Posterior vena cava (tissue), 2 donors: Measurements from ENCODE around the gene CDH13. TPM values are rescaled to one million over a fixed set of nuclear protein-coding genes. Genes with fewer than 3 reads are reported as not detected.

Experiments
- DNase-seq: peaks from one replicate; pipeline ENCODE4 v3.0.0-alpha.2; 2020; ENCODE audit warnings: low spot score
- intact Hi-C, 2 donors: fragments of 100-400 bp; cut with DNase I; formaldehyde crosslinking; loops; one replicate each; pipeline versions ENCODE4 v1.14.1 to v1.14.2; 2022 to 2023
- total RNA-seq, 2 donors: library from RNA; stranded (reverse); fragmentation: NEBNext Ultra II Directional; extraction: Animal tissue kit (Norgen Biotek cat#: 25700); gene quantifications; one replicate each; pipeline ENCODE4 v1.2.1, GENCODE V29; 2021
- donor health status: DM: yes; HTN: yes; CAD: no.
- donor health status: DM: yes; HTN: yes; CAD: no.

The CDH13 gene
- total RNA-seq, 2 donors from 2014 or later = 32.0 to 81.7 TPM

GRCh38 chr16:83433201-83433600, 806.4 kb downstream of the CDH13 start:
- no peak for DNase-seq
- intact Hi-C loops = no loop called here

- intact Hi-C loops = no loop called here
Measured at GRCh38 chr16:83437036-83437435, 810.3 kb downstream of the CDH13 start.

GRCh38 chr16:83438326-83438725, 811.6 kb downstream of the CDH13 start:
- intact Hi-C loops = no loop called here

More at GRCh38 chr16:83437036-83437435, 810.3 kb downstream of the CDH13 start:
- DNase-seq = no peak

GRCh38 chr16:83439412-83439811, 812.6 kb downstream of the CDH13 start:
- intact Hi-C loops = no loop called here
- DNase-seq = no peak

More at GRCh38 chr16:83438326-83438725, 811.6 kb downstream of the CDH13 start:
- DNase-seq = no peak

- intact Hi-C loops = no loop called here
- no peak for DNase-seq
Measured at GRCh38 chr16:83441517-83441916, 814.7 kb downstream of the CDH13 start.

DNA sequence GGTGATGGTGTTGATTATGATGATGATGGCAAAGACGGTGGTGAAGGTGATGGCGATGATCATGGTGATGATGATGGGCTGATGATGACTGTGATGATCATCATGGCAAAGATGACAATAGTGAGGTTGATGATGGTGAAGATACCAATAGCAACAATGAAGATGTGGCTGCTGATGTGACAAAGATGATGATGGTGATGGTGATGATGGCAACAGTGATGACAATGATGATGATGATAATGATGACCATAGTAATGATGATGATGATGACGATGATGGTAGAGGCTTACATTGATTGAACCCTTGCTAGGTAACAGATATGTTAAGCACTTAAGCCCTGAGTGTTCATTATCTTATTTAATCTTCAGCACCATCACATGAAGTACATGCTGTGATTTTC, 817.2 kb downstream of the CDH13 start:
- intact Hi-C loops = no loop called here
- DNase-seq = no peak

GRCh38 chr16:83447560-83447959, 820.8 kb downstream of the CDH13 start:
- intact Hi-C loops = no loop called here
- no peak for DNase-seq

DNA sequence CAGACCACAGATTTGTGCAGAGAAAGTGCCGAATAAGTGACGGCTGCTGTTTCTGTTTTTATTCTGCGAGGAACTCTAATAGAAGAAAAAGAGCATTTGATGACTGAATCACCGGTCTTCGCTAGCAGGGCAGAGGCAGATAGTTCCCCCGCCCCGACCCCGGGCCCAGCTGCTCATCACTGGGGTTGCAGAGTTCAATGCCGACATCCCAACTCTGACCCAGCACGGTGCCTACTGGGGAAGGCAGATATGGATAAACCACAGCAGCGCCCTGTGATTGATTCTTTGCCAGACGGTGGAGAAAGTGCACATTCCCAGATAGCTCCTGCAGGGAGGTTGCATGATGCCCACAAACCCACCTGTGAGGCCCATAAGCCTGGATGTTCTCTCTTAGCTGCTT, 823.1 kb downstream of the CDH13 start:
- intact Hi-C loops = no loop called here
- no peak for DNase-seq

DNA sequence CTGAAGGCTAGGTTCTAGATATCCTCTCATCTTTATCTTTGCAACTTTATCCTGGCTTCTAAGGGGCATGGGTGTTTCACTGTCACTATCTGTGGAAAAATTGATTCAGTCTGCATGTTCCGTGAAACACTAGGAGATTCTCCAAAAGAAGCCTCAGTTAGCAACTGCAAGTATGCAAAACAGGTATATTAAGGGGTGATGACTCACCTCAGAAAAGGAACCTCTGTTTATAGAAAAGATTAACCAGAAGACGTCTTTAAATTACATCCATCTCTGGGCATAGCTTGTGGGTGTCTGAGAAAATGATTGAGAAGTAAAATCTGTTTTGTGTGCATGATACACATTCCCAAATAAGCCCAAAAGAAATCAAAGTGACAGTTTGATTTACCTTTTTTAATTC, 827.2 kb downstream of the CDH13 start:
- intact Hi-C loops = no loop called here
- no peak for DNase-seq

GRCh38 chr16:83455716-83456115, 828.9 kb downstream of the CDH13 start:
- intact Hi-C loops = no loop called here
- no peak for DNase-seq

DNA sequence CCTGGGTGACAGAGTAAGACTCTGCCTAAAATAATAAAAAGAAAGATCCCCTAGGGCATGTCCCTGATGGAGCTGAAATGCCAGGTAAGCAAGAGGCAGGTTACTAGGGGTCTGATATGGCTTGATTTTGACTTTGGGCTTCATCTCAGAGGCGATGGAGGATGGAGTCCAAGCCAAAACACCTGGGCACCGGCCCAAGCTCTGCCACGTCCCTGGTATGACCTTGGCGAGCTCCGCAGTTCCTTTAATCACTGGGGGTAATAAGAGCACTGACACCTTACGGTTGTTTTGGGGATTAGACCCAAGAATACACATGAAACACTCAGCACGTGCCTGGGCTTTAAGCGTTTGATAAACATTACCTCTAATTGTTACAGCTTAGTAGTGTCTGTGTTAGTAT, 830.2 kb downstream of the CDH13 start:
- intact Hi-C loops = no loop called here
- DNase-seq = no peak

GRCh38 chr16:83458612-83459011, 831.8 kb downstream of the CDH13 start:
- DNase-seq = no peak
- intact Hi-C loops = no loop called here

DNA sequence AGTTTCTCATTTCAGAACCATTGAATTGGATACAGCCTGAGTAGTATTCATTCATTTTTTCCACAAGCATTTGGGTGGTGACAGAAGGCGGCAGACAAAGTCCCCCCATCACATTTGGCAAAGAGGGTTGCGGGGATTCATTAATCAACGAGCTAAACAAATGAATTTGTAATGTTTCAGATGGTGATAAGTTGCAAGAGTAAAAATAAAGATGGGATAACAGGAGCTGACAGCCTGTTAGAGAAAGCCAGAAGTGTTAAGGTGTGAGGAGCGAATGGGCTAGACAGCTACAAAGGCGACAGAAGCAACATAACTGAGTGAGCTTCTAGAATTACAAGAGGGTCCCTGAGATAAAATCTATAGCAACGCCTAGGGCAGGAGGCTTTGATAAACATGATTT, 838.2 kb downstream of the CDH13 start:
- intact Hi-C loops = no loop called here
- DNase-seq = no peak

DNA sequence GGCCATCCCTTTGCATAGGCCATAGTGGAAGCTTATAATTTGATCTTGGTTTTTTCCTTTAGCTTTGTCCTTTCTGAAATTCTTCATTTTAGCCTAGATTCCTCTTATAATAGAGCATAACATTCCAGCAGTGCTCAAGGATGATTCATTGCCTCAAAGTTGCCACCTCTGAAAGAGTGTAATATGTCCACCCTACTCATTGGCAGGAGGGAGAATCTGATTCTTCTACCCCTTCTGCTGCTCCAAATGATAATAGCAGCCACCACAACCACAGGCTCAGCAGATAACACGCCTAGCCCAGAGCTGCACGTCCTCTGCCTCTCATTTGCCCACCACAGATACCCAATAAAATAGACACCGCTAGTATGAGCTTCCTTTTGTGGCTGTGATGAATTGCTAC, 843.6 kb downstream of the CDH13 start:
- intact Hi-C loops = no loop called here
- no peak for DNase-seq

- DNase-seq = no peak
- intact Hi-C loops = no loop called here
Measured at GRCh38 chr16:83472776-83473501, 846.2 kb downstream of the CDH13 start.

DNA sequence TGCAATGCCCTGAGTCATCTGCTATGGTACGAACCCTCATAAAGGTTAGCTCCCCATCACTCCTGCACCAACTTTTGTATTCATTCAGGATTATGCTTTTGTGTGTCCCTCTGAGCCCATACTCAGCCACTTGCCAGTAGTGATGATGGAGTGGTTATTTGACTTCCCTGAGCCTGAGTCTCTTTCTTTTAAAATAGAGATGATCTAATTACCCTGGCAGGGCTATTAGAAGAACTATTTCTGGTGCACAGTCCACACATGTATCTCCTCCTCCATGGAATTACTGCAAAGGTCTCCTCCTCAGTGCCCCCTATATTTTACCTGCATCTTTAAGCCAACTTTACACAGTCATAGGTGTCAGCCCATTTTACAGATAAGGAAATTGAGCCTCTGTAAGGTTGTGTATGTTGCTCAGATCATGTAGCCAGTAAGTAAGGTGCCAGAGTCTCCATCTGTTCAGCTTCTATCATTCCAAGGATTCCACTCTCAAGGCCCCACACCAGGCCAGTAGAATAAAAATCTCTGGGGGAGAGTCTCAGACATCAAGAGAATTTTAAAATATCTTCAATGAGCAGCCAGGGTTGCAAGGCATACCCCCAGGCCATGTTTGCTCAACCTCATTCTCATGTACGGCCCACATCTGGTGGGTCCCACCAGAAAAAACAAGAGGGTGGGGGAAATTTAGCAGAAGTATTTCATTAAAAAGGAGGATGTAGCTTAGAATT, 847.3 kb downstream of the CDH13 start:
- intact Hi-C loops = no loop called here
- no peak for DNase-seq

DNA sequence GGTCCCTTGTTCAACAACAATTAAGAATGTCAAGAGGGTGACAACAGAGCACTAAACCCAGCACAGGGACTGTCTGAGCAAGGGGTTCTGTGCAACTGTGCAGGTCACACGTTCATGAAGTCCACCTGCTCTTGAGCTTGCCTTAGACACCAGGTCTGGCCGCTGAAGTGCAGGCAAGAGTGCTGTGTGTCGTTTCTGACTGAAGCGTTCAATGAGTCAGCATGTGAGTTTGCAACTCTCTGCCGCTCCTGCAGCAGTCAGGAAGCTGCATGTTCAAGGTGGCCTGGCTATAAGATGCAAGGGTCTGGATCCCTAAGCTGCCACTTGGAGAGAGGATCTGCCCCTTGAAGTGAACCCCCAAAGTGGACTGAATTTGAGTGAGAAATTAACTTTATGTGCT, 848.3 kb downstream of the CDH13 start:
- no peak for DNase-seq
- intact Hi-C loops = no loop called here

DNA sequence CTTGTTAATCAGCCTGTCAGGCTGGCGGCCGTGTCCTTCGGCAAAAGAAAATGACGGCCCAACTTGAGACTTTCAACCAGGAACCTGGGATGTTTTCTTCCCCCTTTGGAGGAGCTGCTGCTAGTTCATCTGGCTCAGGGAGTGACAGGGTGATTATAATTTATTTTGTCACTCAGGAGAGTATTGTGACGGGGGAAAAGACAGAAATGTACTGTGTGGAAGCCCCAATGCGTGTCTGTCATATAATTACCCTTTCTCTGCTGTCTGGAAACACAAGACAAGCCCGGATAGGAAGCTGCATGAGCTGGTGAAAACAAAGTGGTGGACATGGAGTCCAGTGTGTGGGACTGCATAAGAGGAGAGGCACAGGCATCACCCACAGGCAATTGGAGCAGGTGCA, 854.8 kb downstream of the CDH13 start:
- no peak for DNase-seq
- intact Hi-C loops = no loop called here

DNA sequence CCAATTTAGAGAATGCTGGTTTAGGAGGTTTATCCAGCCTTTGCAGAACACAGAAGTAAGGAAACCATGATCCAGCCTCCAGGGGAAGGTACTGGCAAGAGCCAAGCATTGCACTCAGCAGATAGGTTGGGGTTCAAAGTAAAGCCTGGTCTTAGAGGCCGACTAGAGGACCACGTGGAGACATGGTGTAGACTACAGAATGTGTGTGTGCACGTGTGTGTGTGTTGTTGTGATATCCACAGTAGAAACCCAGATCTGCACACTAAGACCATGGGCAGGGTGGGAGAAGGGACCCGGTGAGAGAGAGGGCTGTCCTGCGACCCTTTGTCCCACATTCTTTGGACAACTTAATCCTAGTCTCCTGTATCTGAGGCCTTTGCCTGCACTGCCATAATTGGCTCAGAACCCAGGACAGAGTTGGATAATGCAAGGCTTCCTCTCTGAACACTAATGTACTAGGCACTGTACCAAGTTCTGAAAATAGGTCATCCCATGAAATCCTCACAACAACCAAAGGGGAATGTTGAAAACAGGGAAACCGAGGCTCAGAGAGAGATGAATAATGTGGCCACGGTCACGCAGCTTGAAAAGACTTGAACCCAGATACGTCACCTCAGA, 855.9 kb downstream of the CDH13 start:
- intact Hi-C loops = no loop called here
- DNase-seq = no peak

GRCh38 chr16:83490073-83490472, 863.3 kb downstream of the CDH13 start:
- DNase-seq = no peak
- intact Hi-C loops = no loop called here

DNA sequence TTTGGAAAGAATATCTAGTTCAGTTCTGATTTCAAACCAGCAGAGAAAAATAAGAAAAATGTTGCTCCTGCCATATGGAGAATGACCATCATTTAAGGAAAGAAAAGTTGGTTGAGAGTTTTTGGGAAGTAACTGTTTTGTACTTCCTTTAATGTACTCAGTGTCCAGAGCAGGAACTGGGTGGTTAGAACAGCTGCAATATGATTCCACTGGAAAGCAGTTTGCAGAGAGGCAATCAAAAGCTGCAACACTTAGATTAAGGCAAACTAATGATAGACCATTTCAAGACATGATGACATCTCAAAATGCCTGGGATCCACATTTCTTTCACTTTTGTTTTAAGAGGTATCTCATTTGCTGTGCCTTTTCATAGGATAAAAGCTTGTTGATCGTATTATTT, 867.7 kb downstream of the CDH13 start:
- intact Hi-C loops = no loop called here
- DNase-seq = no peak
